Coronary artery (tissue), 2 donors: Measurements from ENCODE around the gene RAMP3.
A peak's percentile ranks its signal among the peaks of the same experiment; 100 is the strongest.

Source experiments
- DNase-seq: peaks from one replicate; pipeline ENCODE4 v3.0.0-alpha.2; 2017; ENCODE audit warnings: low spot score
- H3K27ac ChIP-seq, 2 donors: fragments of 200-600 bp; sonication (generic); one replicate each; pipeline ENCODE4 v1.5.1; 2016 to 2019
- H3K4me3 ChIP-seq: fragments of 200-600 bp; sonication (generic); 2 replicates; pipeline ENCODE4 v1.5.1; 2016; ENCODE audit warnings: mild to moderate bottlenecking, moderate library complexity
- TF ChIP-seq, protein P1 (sequence below): fragments of 200-600 bp; sonication (generic); IDR thresholded peaks from one replicate; pipeline ENCODE4 v1.5.1; 2019; ENCODE audit warnings: antibody characterized with exemption

RAMP3 gene

DNA sequence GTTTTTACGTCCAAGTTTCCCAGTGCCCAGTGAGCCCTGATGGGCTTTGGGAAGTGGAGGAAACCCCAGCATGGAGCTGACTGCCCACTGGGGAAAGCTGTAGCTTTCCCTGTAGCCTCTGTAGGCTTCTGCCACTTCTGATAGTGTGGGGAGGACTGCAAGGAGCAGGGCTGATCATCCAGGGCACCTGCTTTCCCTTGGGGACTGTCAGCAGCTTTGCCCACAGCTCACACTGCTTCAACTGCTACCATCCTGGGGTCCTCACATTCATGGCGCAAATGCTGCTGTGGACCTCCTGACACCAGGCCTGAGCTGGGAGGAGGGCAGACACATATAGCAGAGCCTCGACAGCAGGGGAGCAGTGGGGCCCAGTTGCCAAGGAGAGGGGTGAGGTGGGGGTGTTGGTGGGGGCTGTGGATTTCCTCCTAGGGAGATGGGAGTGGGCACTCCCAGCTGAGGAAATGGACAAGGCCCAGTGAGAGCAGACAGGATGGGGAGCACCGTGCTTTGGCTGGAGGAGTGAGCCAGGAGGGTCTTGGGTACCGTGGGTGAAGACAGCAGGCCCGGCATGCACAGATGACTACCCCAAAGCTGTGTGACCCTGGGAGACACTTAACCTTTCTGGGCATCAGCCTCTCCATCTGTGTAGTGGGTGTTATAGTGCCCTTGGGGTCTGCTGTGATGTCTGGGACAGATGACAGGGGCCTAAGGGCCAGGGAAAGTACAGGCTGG, 16.2 kb downstream of the RAMP3 start:
- peak; percentile 65 for DNase-seq
- TF ChIP-seq, protein P1, sequence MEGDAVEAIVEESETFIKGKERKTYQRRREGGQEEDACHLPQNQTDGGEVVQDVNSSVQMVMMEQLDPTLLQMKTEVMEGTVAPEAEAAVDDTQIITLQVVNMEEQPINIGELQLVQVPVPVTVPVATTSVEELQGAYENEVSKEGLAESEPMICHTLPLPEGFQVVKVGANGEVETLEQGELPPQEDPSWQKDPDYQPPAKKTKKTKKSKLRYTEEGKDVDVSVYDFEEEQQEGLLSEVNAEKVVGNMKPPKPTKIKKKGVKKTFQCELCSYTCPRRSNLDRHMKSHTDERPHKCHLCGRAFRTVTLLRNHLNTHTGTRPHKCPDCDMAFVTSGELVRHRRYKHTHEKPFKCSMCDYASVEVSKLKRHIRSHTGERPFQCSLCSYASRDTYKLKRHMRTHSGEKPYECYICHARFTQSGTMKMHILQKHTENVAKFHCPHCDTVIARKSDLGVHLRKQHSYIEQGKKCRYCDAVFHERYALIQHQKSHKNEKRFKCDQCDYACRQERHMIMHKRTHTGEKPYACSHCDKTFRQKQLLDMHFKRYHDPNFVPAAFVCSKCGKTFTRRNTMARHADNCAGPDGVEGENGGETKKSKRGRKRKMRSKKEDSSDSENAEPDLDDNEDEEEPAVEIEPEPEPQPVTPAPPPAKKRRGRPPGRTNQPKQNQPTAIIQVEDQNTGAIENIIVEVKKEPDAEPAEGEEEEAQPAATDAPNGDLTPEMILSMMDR: no peak

DNA sequence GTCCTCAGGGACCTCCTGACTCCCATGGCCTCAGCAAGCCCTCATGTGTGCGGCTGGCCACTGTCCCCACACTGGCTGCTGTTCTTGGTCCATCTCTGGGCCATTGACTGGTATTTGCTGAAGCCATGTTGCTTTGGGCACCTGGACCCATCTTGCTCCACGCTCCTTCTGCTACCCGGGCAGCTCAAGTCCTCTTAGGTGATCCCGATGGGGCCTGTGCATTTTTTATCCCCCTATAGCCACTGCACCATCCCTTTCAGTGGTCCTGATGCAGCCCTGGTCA, 16.7 kb downstream of the RAMP3 start:
- Histone ChIP-seq H3K4me3 (no peak overlapping the region), H3K27ac (no peak overlapping the region)
- DNase-seq: peak; percentile 55
- TF ChIP-seq, protein P1: no peak

More for the DNA sequence above, 16.2 kb downstream of the RAMP3 start:
- H3K4me3 ChIP-seq: no peak overlapping the region
- no peak overlapping the region for H3K27ac ChIP-seq

DNA sequence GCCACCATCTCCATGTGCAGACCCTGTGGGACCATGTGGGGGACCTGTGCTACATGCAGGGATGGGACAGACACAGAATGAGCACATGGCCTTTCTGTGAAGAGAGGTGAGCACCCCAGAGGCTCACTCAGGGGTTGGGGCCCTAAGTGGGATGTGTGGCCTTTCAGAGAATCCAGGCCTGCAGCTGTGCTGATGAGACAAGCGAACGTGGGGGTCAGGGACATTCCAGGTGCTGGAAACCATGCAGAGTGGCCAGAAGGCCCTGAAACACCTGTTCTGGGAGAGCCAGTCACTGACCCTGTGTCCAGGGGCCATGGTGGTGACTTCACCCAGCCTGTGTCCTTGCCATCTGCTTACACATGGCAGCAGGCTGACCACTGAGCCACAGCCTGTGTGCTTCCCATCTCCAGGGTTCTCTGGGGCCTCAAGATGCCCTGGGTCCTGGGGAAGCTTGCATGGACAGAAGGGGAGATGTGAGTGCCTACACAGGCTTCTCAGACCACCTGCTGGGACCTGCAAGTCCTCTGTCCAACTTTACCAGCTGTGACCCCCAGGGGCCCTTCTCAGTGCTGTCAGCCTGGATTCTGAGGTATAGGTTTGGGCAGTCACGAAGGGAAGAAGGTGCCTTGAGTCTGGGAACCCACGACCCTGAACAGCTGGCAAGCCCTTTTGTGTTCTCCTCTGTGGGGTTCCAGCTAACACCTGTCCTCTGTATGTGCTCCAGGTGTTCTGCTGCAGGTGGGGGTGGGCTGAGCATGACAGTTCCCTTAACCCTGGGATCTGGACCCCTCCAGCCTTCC, 17.6 kb downstream of the RAMP3 start:
- Histone ChIP-seq H3K27ac (no peak overlapping the region), H3K4me3 (no peak overlapping the region)
- TF ChIP-seq, protein P1: no peak
- peak; percentile 70 for DNase-seq

DNA sequence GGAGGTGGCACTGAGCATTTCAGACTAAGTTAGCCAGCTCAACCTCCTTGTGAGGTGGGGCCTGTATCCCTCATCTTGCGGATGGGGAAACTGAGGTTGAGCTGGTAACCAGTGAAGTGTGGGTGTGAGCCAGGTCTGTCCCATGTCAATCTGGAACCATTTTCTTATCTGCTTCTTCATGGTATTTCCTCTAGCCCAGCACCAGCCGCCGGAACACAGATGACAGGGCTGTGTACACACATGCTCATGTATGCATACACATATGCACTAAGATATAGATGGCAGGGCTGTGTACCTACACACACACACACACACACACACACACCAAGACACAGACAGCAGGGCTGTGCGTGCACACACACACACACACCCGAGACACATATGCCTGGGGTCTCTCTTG, 18.5 kb downstream of the RAMP3 start:
- Histone ChIP-seq H3K4me3 (no peak overlapping the region), H3K27ac (no peak overlapping the region)
- DNase-seq: no peak
- TF ChIP-seq, protein P1: no peak

DNA sequence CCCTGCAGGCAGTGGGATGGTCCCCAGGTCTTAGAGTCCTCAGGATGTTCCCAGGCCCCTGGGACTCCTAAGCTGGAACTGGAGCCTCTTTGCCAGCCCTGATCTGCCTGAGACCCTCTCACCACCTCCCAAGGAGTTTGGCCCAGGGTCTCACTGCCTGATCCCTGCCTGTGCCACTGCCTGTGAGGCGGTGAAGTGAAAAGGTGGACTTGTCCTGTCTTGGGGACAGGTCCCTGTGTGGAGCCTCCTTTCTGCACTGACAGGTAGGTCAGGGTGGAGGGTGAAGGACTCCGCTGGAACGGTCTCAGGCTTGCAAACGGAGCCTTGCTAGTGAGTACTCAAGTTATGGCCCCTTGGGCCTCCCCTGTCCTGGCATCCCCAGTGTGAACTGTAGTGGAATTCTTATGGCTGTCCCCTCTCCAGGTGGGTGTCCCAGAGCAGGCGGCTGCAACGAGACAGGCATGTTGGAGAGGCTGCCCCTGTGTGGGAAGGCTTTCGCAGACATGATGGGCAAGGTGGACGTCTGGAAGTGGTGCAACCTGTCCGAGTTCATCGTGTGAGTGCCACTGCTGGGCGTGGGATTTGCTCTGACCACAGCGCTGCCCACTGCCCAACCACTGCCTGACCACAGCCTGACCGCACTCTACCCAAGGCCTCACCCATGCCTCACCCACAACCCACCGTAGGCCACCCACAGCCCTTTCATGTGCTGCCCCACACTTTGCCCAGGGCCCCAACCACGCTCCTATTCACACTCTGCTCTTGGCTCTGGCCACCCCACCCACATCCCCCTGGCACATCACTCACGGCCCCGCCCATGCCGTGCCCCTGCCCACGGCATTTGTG, 19.5 kb downstream of the RAMP3 start:
- Histone ChIP-seq H3K4me3 (no peak overlapping the region), H3K27ac (no peak overlapping the region)
- TF ChIP-seq, protein P1: no peak
- peak; percentile 65 for DNase-seq

DNA sequence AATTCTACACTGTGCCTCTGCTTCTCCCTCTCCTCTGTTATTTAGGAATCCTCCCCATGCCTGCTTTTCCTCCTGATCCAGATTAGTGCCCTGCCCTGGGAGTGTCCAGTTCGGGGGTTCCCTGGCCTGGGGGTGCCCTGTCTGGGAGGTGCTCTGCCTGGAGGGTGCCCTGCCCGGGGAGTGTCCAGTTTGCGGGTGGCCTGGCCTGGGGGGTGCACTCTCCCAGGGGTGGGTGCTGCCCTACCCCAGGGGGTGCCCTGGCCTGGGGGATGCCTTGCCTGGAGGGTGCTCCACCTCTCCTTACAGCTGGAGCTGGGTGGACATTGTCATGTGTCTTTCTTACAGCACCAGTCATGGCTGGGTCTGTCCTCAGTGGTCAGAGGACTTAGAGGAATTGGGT, 20.2 kb downstream of the RAMP3 start:
- TF ChIP-seq, protein P1: no peak
- H3K27ac ChIP-seq: no peak overlapping the region
- peak; percentile 38 for DNase-seq
- H3K4me3 ChIP-seq: no peak overlapping the region
